ENCODE measurements around the gene SNX18.

DNA sequence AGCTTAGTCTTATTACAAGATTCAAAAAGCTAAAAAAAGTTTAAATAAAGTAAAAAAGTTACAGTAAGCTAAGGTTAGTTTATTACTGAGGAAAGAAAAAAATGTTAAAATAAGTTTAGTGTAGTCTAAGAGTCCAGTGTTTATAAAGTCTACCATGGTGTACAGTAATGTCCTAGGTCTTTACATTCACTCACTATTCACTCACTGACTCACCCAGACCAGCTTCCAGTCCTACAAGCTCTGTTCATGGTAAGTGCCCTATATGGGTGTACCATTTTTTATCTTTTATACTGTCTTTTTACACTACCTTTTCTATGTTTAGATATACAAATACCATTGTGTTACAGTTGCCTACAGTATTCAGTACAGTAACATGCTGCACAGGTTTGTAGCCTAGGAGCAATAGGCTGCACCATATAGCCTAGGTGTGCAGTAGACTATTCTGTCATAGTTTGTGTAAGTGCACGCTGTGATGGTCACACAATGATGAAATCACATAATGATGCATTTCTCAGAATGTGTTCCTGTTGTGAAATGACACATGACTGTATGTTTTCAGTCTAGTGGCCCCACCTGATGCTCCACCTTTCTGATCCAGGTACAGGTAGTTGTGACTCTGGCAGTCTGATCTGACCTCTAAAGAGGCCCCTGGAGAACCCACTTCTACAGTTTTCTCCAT, 45.7 kb downstream of the SNX18 start:
- TF ChIP-seq, protein P1, sequence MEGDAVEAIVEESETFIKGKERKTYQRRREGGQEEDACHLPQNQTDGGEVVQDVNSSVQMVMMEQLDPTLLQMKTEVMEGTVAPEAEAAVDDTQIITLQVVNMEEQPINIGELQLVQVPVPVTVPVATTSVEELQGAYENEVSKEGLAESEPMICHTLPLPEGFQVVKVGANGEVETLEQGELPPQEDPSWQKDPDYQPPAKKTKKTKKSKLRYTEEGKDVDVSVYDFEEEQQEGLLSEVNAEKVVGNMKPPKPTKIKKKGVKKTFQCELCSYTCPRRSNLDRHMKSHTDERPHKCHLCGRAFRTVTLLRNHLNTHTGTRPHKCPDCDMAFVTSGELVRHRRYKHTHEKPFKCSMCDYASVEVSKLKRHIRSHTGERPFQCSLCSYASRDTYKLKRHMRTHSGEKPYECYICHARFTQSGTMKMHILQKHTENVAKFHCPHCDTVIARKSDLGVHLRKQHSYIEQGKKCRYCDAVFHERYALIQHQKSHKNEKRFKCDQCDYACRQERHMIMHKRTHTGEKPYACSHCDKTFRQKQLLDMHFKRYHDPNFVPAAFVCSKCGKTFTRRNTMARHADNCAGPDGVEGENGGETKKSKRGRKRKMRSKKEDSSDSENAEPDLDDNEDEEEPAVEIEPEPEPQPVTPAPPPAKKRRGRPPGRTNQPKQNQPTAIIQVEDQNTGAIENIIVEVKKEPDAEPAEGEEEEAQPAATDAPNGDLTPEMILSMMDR (conservative IDR thresholded peaks at IDR 0.05): no peak
- TF ChIP-seq ZFX (IDR thresholded peaks at IDR 0.05): no peak

Measured in C4-2B (cell line).